Measurements from ENCODE around the gene CGB2.

DNA sequence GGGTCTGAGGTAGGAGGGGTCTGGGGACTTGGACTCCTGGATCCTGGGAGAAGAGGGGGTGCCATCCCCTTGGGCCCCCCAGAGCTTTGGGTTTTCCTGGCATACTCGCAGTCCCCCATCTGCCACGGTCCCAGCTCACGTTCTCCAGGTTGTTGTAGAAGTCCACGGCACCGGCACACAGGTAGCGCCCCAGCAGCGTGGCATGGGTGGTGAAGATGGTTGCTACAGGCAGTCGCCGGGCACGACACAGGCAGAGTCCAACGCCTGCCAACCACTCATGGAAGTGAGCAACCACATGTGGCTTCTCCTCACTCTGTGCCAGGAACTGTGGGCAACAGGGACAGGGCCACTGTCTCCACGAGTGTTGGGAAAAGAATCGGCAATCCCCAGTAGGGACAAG is 46.0 kb upstream of the CGB2 start:
- TF ChIP-seq EP300 (IDR thresholded peaks at IDR 0.05; ENCODE audit: low read depth): no peak
- no peak for TF ChIP-seq POLR2A (IDR thresholded peaks at IDR 0.05)
- TF ChIP-seq, protein P1, sequence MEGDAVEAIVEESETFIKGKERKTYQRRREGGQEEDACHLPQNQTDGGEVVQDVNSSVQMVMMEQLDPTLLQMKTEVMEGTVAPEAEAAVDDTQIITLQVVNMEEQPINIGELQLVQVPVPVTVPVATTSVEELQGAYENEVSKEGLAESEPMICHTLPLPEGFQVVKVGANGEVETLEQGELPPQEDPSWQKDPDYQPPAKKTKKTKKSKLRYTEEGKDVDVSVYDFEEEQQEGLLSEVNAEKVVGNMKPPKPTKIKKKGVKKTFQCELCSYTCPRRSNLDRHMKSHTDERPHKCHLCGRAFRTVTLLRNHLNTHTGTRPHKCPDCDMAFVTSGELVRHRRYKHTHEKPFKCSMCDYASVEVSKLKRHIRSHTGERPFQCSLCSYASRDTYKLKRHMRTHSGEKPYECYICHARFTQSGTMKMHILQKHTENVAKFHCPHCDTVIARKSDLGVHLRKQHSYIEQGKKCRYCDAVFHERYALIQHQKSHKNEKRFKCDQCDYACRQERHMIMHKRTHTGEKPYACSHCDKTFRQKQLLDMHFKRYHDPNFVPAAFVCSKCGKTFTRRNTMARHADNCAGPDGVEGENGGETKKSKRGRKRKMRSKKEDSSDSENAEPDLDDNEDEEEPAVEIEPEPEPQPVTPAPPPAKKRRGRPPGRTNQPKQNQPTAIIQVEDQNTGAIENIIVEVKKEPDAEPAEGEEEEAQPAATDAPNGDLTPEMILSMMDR (IDR thresholded peaks at IDR 0.05): no peak
- TF ChIP-seq POLR2AphosphoS5 (IDR thresholded peaks at IDR 0.05): no peak
